Measurements from ENCODE around the gene NRGN.

NRGN gene

GRCh38 chr11:124739479-124740276 is at the start of gene NRGN:
Gene NRGN (plus strand): TSS chr11:124739942. CDS start chr11:124740085, 143 bp downstream.
- DNase-seq, result peak; percentile 74

- DNase-seq, result no peak
Observed at GRCh38 chr11:124693142-124693541, 46.6 kb upstream of the NRGN start.

GRCh38 chr11:124699547-124699946 is 40.2 kb upstream of the NRGN start:
- DNase-seq, result no peak

GRCh38 chr11:124700028-124700427 is 39.7 kb upstream of the NRGN start:
- no peak for DNase-seq

GRCh38 chr11:124707829-124708228 is 31.9 kb upstream of the NRGN start:
- DNase-seq, result no peak

GRCh38 chr11:124712392-124712791 is 27.4 kb upstream of the NRGN start:
- no peak for DNase-seq

GRCh38 chr11:124716591-124716990 is 23.2 kb upstream of the NRGN start:
- no peak for DNase-seq

GRCh38 chr11:124717421-124717785 is 22.3 kb upstream of the NRGN start:
- no peak for DNase-seq

- DNase-seq, result no peak
Observed at GRCh38 chr11:124717786-124718651, 21.7 kb upstream of the NRGN start.

GRCh38 chr11:124718801-124719200 is 20.9 kb upstream of the NRGN start:
- DNase-seq, result no peak

- no peak for DNase-seq
Observed at GRCh38 chr11:124719534-124719933, 20.2 kb upstream of the NRGN start.

GRCh38 chr11:124722176-124722575 is 17.6 kb upstream of the NRGN start:
- no peak for DNase-seq

GRCh38 chr11:124724979-124725718 is 14.6 kb upstream of the NRGN start:
- DNase-seq, result no peak

- DNase-seq, result no peak
Observed at GRCh38 chr11:124725719-124726105, 14.0 kb upstream of the NRGN start.

- DNase-seq, result no peak
Observed at GRCh38 chr11:124727474-124727873, 12.3 kb upstream of the NRGN start.

- DNase-seq, result no peak
Observed at GRCh38 chr11:124728134-124728533, 11.6 kb upstream of the NRGN start.

GRCh38 chr11:124729571-124729970 is 10.2 kb upstream of the NRGN start:
- no peak for DNase-seq

- DNase-seq, result no peak
Observed at GRCh38 chr11:124732230-124732629, 7.5 kb upstream of the NRGN start.

- no peak for DNase-seq
Observed at GRCh38 chr11:124736736-124737135, 3.0 kb upstream of the NRGN start.

- DNase-seq, result no peak
Observed at GRCh38 chr11:124737638-124738305, 2.0 kb upstream of the NRGN start.

GRCh38 chr11:124738713-124739478 is 846 bp upstream of the NRGN start:
- no peak for DNase-seq

GRCh38 chr11:124740277-124740882 is 638 bp downstream of the NRGN start:
- DNase-seq, result peak; percentile 29
